Activated CD4-positive, alpha-beta T cell treated with anti-CD3 and anti-CD28 coated beads, Interleukin-10, Interleukin-2, amounts not matched to agents 100 ng/mL and 50 ng/mL, durations not matched to agents 16 hours and 8 hours (primary cell): Measurements from ENCODE around the gene MTM1.

ENCODE experiments used
- DNase-seq: peaks from one replicate; pipeline ENCODE4 v3.0.0-alpha.2; 2020

The MTM1 gene

DNA sequence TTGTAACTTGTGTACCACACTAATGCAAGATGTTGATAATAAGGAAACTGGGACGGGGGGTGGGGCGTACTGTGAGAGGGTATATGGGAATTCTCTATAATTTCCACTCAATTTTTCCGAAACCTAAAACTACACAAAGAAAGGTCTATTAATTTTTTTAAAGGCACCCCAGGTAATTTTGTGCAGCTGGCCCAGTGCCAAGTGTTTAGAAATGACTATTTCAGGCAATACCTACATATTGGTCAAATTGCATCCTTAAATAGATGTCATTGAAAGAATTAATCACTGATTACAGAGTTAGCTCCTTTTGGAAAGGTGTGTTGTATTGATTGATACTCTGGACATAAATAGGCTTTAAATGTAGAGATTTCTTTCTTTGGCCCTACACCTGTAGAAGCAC, 114.7 kb downstream of the MTM1 start:
- DNase-seq, result no peak

DNA sequence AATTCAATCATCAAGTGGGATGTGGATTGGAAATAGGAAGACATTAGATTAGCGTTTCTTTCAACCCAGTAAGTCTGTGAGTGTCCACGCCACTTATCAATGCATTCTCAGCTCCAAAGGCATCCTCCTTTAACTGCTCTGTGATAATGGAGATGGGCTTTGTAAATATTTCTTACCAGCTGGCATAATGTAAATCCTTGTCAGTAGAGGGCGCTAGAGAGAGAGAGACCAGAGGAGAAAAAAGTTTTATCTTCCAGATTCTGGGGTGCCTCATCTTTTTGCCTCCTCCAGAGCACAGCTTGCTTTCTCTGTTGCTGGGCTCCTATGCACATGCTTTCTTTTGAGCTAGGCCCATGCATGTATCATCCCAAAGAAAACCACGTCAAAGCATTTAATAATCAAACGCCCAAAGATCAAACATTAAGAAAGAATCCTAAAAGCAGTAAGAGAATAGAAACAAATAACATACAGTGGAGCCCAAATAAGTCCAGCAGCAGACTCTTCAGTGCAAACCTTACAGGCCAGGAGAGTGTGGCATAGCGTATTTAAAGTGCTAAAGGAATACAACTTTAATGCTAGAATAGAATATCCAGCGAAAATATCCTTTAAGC, 115.2 kb downstream of the MTM1 start:
- peak; percentile 68 for DNase-seq

DNA sequence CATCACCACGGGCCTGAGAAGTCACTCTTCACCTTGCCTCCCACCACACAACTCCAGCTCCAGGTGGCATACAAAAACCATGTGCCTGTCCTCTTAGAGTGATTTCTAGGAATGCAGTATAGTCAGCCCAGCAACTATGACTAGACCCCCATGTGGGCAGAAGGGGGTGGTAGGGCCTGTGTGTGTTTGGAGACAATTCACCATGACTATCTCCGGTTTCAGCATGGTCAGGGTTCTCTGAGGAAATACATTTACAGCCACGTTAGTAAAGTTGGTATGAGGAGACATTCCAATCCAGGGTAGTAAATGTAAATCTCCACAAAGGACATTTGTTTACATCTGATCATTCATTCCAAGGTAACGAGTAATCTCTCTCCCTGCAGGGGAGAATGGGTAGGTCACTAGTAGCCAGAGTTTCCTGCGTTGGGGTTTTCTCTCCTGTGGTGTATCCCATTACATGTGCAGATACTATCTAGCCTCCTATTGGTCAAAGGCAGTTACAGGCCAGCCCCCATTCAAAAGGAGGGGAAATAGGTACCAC, 120.6 kb downstream of the MTM1 start:
- DNase-seq, result no peak

DNA sequence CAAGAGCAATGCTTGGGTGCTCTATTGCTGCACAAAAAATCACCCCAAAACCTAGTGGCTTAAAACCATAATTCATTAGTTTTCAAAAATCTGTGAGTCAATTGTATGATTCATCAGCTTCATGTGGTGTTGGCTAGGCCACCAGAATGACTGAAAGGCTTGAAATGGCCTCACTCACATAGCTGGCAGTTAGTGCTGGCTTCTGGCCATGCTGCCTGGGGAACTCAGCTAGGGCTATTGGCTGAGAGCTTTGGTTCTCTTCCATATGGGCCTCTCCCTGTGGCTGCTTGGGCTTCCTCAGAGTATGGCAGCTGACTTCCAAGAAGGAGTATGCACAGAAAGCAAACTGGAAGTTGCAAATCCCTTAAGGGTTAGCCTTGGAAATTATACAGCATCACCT, 121.7 kb downstream of the MTM1 start:
- DNase-seq, result peak; percentile 28

DNA sequence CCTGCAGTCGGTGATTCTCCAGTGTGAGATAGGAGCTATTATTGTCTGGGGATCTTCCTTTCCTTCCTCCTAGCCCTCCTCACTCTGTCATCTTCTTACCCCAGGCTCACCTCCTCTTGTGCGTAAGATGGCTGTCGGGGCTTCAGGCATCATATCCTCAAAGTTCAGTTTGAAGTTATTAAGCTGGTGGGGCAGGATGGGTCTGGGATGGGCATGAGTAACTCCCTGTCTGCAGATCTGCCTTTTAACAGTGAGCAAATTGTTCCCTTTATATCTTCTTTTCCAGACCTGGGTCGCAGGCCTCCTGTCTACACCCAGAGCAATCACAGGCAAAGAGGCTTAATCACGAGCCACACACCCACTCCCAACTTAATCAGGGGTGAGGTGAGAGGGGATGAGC, 123.9 kb downstream of the MTM1 start:
- DNase-seq, result peak; percentile 13

DNA sequence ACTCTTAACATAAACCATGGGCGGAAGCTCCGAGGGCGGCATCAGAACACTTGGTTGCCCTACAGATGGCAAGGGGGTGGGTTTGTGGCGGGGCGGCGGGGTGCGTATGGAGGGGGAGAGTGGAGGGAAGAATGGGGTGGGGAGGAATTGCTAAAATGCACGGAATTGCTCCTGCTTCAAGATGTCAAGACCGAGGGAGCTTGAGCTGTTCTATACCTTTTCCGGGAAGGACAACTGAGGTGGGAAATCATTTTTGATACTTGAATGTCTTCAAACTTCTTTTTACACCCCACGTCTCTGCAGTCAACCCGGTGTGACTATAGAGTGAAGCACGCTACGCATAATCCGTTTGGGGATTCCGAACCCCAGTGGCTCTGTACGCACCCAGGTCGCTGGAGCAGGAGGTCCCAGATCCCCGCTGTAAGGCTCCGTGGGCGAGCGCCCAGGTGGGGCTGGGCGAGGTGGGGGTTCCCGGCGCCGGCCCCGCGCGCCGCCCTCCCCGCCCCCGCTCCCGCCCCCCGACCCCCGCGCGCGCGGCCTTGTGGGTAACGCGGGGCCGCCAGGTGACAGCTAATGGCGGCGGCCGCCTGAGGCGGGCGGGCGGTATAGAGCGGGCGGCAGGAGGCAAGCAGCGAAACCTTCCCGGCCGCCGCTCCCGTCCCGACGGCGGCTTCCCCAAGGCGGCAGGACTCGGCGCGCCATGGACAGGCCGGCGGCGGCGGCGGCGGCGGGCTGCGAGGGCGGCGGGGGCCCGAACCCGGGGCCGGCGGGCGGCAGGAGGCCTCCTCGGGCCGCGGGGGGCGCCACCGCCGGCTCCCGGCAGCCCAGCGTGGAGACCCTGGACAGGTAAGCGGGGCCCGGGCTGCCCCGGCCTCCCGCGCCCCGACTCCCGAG, 124.7 kb downstream of the MTM1 start, which contains the start of gene MTMR1:
TSS of gene MTMR1 (plus strand) at position 566 of the 894 bp plus-strand sequence. CDS start at position 701, 135 bp downstream.
- peak; percentile 59 for DNase-seq

DNA sequence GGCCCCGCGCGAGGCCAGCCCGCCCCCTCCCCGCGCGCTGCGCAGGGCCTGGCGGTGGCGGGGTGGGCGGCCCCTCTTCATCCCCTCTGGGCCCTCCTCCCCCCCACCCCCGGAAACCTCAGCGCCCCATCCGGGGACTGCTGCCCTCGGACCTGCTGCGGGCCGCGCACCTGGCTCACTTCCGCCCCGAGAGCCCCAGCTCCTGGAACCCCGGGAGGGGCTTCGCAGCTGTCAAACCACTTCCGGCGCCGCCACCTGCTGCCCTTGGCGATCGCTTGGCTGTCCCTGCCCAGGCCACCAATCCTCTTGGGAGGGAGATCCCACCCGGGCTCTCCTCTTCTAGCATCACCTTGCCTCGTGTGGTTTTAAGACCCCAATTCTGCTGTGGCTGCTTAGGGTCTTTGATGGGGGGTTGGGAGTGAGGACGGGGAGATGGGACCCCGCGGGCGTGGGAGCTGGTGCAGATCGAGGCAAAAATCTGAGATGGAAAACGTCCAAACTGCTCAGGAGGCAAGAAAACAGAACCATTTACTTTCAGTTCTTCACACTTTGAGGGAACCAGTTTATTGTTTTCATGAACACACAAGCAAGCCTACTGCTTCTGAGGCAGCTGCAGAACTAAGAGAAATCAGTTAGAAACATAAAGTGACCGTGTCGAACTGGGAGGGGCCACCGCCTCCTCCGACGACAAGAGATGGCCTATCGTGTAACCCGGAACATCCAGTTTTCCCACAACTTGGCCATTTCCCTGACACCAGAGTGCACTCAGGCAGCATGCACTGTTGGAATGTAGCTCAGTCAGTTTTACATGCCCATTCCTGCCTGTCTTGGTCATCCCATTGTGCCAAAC, 125.5 kb downstream of the MTM1 start:
- DNase-seq, result peak; percentile 84

DNA sequence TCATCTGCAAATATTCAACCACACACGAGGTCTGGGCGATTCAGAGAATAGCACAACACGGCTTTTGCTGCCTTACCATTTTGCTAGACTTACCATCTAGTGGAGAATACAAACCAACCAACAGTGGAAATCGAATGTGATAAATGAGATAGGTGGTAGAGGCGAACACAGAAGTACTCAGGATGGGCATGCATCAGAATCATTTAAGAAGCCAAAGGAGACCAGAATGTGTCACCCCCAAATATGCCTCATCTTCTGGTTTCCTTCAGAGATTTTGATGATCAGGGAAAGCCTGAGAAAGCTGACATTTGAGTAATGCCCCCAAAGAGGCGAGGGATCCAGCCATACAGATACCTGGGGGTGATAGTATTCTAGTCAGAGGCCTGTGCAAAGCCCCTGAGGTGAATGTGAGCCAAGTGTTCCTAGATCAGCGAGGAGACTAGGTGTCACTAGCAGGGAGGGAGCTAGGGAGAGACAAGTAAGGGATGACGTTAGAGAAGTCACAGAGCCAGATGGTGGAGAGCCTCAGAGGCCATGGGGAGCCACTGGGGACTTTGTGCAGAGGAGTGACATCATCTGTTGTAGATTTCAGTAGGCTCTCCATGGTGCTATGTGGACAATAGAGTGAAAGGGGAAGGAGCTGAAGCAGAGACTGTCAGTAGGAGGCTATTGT, 126.5 kb downstream of the MTM1 start:
- peak; percentile 51 for DNase-seq

DNA sequence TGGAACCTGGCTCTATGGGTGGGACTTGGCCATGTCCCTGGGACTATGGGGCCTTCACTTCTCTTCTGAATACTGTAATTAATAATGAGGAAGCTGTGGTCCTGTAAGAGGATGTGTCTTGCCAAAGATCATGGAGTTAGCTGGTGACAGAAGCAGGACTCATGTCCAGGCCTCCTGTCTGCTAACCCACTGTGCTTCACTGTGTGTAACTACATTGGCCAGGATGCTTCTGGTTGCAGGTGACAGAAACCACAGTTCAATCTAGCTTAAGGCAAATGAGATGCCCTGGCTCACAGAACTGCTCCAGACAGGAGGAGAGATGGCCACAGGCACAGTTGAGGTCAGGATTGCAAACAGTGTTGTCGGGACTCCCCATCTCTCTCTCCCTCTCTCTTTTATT, 127.9 kb downstream of the MTM1 start:
- DNase-seq, result peak; percentile 22

DNA sequence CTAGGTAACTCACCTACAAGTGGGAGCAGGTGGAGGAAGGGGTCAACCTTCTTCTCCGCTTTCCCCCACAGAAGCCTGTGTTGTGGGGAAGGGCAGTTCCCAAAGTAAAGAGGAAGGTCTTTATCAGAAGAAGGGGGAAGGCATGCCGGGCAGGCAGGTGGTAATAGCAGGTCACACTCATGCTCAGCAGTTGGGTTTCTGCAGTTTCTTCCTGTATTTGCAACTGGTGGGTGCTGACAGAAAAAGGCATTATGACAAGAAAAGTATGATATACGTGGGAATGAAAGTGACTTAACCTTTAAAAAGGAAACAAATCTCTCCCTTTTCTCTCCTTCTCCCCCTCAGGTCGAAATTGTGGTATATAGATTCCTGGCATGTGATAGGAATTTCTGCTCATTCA, 128.4 kb downstream of the MTM1 start:
- DNase-seq, result peak; percentile 23

DNA sequence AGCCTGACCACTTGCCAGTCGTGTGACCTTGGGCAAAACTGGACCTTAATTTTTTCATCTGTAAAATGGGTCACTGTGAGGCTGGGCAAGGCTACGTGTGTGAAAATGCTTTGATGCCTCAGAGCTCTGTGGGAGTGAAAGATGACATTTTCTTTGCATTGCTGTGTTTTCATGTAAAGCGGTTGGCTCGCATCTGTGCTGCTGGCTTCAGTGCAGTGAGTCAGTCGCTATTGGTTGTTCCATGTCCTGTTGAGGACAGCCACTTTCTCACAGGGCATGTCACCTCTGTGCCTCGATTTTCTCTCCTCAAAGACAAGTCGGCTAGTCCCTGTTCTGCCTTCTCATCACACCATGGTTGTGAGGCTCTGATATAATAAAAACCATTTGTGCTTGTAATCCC, 129.2 kb downstream of the MTM1 start:
- peak; percentile 16 for DNase-seq

DNA sequence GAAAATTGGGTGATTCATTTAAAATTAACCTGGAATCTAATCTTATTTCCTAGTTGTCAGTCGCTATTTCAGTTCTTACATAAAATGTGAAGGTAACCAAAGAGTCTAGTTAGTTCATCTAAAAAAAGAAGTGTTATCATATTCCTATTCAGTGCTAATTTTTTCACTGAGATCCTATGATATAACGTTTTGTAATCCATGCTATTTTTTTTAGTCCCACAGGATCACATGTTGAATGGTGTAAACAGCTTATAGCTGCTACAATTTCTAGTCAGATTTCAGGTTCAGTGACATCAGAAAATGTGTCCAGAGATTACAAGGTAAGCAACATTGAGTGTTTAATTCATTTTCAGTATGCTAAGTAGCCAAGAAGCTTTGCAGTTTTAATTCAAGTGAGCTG, 130.6 kb downstream of the MTM1 start:
- no peak for DNase-seq

DNA sequence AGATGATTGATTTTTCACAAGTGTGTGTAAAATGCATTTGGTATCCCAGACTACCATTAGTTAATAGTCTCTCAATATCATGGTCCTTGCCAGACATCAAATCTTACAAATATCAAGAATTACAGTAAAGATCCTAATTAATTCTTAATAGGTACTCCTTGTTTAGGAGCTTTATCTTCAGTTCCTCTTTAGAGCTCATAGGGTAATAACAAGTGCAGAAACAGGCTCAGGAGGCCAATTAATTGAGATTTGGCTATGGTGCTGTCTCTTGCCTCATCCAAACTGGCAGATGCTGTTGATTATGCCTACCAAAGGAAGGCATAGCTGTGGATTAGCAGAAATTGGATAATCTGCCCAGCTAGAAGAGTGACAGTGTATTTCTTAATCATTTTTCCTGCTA, 131.7 kb downstream of the MTM1 start:
- DNase-seq, result no peak

DNA sequence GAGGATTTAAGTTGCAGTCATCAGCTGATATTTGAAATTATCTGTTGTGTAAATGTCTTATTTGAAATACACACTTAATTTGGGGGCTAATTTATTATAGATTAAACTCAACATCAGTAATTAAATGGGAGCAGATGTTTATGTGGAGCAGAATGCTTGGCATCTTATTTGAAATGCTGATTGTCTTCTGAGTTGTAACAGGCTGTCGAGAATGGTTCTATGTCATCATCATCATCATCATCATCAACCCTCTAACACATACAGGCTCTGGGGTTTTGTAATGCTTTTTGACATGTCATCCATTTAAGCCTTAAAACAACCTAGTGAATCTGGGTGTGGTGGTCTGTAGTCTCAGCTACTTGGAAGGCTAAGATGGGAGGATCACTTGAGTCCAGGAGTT, 133.0 kb downstream of the MTM1 start:
- DNase-seq, result no peak

DNA sequence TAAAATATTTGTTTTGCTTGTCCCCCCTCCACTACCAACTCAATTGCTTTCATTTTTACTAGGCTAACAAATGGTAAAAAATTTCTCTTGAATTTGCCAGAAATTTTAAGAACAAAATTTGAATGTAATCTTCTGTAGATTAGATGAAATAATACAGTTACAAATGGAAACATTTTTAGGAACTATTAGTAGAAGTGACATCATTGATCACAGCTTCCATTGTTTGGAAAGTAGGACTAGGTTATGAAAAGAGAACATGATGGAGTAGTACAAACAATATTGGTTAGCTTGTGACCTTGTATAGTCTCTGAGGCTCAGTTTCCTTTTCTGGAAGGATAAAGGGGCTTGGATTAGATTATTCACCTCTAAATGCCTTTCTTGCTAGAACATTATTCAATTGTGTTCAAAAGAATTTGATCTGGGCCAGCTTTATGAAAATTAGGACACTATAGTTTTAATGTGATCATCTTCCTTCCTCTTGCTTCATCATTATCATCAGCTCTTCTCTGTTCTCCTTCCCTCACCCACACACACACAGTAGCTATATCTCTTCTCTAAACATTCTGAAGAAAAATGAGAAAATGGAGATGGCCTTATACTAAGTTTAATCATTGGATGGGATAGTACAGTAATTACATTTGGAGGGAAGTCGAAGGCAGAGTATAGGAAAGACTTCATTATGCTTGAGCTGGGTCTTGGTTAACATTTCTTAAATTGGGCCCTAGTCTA, 134.7 kb downstream of the MTM1 start:
- DNase-seq, result no peak

DNA sequence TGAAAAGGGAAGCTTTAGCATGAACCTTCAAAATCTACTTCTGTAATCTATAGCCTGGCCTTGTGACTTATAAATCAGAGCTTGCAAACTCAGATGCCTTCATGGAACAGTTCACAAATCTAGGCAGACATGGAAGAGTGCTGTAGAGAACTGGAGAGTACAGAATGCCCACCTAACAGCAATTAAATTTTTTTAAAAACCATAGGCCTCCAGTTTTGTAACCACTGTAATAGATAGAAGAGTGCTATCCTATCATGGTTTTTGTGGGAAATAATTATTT, 135.2 kb downstream of the MTM1 start:
- no peak for DNase-seq

DNA sequence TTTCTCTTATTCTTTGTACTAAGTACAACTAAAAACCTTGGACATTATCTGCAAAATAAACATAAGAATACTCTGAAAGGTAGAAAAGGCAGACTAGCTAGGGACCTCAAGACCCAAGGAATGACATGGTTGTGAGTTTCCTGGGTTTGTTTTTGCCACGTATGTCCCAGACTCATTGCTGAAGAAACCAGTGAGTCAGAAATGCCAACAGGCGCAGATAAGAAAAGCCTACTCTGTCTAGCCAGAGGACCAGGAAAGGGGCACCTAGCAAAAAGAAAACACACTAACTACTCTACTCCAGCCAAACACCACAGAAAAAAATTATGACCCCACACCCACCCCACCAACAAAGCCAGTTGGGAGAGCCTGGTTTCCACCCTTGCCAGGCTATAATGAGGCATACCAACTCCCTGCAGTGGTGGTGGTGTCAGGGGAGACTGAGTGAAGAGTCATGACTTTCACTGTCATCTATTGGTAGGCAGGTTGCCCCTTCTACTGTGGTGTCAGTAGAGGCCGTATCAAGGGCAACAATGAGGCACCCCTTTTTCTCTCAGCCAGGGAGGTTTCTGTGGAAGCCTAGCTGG, 135.7 kb downstream of the MTM1 start:
- peak; percentile 47 for DNase-seq

DNA sequence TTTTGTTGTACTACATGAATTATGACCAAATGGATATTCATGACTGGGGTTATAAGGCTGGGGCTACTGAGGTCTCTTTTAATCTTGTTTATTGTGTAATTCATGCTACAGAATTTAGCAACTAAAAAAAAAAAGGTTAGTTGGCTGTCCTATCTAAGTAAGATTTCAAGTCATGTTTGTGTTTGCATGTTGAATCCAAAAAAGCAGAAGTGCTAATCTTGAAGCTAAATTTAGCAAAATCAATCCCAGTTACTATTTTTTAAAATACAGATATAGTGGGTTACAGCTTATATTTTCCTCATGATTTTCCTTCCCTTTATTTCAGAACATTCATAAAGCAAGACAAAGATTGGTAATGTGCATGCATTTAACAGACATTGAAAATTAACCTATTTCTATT, 144.2 kb downstream of the MTM1 start:
- DNase-seq, result no peak

DNA sequence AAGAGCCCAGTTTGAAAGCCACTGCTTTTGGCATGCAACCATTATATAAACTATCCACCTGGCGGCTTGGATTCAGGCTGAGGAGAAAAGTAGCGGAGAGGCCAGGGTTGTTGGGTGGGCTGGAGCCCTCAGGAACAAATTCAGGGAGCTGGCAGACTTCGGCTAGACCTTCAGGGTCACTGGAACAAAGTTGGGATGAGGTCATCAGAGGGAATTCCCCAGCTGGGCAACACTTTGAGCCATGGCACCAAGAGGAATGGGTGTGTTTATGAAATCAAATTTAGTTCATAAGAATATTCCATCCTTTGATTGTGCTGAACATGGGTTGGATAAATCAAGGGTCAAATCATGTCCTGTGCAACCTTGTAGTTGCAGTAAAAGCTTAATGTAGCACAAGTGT, 146.8 kb downstream of the MTM1 start:
- DNase-seq, result no peak

DNA sequence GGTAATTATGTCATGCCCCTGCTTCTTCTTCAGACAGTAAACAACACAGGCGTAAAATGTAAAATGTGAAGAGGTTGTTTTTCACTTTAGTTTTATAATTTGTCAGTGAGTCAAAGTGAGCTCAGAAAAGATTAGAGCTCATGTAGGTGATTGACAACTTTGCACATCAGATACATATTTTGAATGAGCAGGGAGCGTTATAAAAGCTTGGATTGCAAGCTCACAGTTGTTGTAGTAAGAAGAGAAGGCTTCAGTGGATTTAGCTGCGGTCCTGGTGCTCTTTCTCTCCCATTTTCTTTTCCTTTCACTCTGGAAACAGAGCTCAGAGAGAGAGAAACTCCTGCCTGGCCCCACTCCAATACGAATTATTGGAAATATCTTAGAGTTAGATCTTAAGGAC, 151.2 kb downstream of the MTM1 start:
- no peak for DNase-seq
